Fibroblast of lung (primary cell): ENCODE measurements around the gene LMO7. TPM values are rescaled to one million over a fixed set of nuclear protein-coding genes. Genes with fewer than 3 reads are reported as not detected.

Experiments
- DNase-seq, 2 donors: peaks; one replicate each; pipeline versions ENCODE4 v3.0.0 to v3.0.0-alpha.2; 2010; ENCODE audit warnings: low read depth in 2 of 2
- H2AFZ ChIP-seq: 2 replicates; pipeline ENCODE4 v1.5.1; 2012; ENCODE audit warnings: low read length, control low read depth, inconsistent platforms
- H3K27ac ChIP-seq: 2 replicates; pipeline ENCODE4 v1.5.1; 2011; ENCODE audit warnings: low read length, control low read depth; ENCODE audit not compliant: insufficient read depth
- H3K27me3 ChIP-seq: 2 replicates; pipeline ENCODE4 v1.5.1; 2011; ENCODE audit warnings: mild to moderate bottlenecking, low read length; ENCODE audit not compliant: control insufficient read depth, insufficient read depth
- H3K36me3 ChIP-seq: 2 replicates; pipeline ENCODE4 v1.5.1; 2011; ENCODE audit warnings: low read length; ENCODE audit not compliant: control insufficient read depth, insufficient read depth
- H3K4me1 ChIP-seq: 2 replicates; pipeline ENCODE4 v1.5.1; 2011; ENCODE audit warnings: low read length; ENCODE audit not compliant: control insufficient read depth, insufficient read depth; ENCODE audit errors: extremely low read depth
- H3K4me2 ChIP-seq: 2 replicates; pipeline ENCODE4 v1.5.1; 2011; ENCODE audit warnings: low read length, control low read depth; ENCODE audit not compliant: insufficient read depth; ENCODE audit errors: extremely low read depth
- H3K4me3 ChIP-seq, 4 experiments: fragments of 200-600 bp in 1 of 4; sonication (generic) in 1 of 4; replicated peaks in 1 of 4; 2 replicates each; pipeline ENCODE4 v1.5.1; 2011 to 2016; ENCODE audit warnings: low read length in 4 of 4, low read depth in 3 of 4, mild to moderate bottlenecking in 3 of 4, control low read depth in 2 of 4, inconsistent platforms in 1 of 4, mixed read lengths in 1 of 4; ENCODE audit not compliant: insufficient read depth in 1 of 4; ENCODE audit errors: control extremely low read depth in 1 of 4
- H3K79me2 ChIP-seq: 2 replicates; pipeline ENCODE4 v1.5.1; 2012; ENCODE audit warnings: mild to moderate bottlenecking, low read length, inconsistent platforms; ENCODE audit not compliant: control insufficient read depth, insufficient read depth
- H3K9ac ChIP-seq: 2 replicates; pipeline ENCODE4 v1.5.1; 2011; ENCODE audit warnings: mild to moderate bottlenecking, low read length, control low read depth; ENCODE audit not compliant: insufficient read depth
- H3K9me3 ChIP-seq: 2 replicates; pipeline ENCODE4 v1.5.1; 2012; ENCODE audit warnings: low read depth, low read length; ENCODE audit not compliant: control insufficient read depth, insufficient read depth
- H4K20me1 ChIP-seq: 2 replicates; pipeline ENCODE4 v1.5.1; 2011; ENCODE audit warnings: low read length; ENCODE audit not compliant: control insufficient read depth, insufficient read depth; ENCODE audit errors: extremely low read depth
- CTCF ChIP-seq, 2 donors: IDR thresholded peaks in 1 of 2; conservative IDR thresholded peaks in 1 of 2; 1 replicate in 1 of 2; 2 replicates in 1 of 2; pipeline ENCODE4 v1.5.1; 2011 to 2012; ENCODE audit warnings: low read length in 2 of 2, control low read depth in 1 of 2, inconsistent platforms in 1 of 2, low read depth in 1 of 2, mild to moderate bottlenecking in 1 of 2
- EZH2 ChIP-seq: IDR thresholded peaks from 2 replicates; pipeline ENCODE4 v1.5.1; 2012; ENCODE audit warnings: low read length, control low read depth, mild to moderate bottlenecking; ENCODE audit errors: missing control alignments
- polyA plus RNA-seq, 2 donors: library from polyadenylated mRNA; depleted of rRNA in 1 of 2; stranded (reverse) in 1 of 2; unstranded in 1 of 2; fragments of >200 nt; gene quantifications; 2 replicates each; pipeline ENCODE4 v1.2.1, GENCODE V29; 2011 to 2012; ENCODE audit warnings: missing spikeins in 1 of 2
- total RNA-seq: library from RNA; depleted of rRNA; stranded (reverse); fragments of >200 nt; gene quantifications from 2 replicates; pipeline ENCODE4 v1.2.1, GENCODE V29; 2014

Gene LMO7
- total and polyA plus RNA-seq, 2 donors (not counting 1 experiment from before 2014, with no cell fraction given): 71.9 to 226 TPM

- no peak overlapping the region for H3K27ac ChIP-seq
Observed at GRCh38 chr13:75826391-75826790, 190.3 kb downstream of the LMO7 start.

GRCh38 chr13:75829830-75830229, 193.7 kb downstream of the LMO7 start:
- peaks cover 23% of the 10 kb centered on the region for H3K79me2 ChIP-seq
- DNase-seq: peak in 1 of 2 donors; percentile 54
- H3K4me3 ChIP-seq: no peak overlapping the region
- H4K20me1 ChIP-seq: no peaks in the 10 kb centered on the region
- no peaks in the 10 kb centered on the region for H3K9me3 ChIP-seq
- no peak overlapping the region for H3K27ac ChIP-seq
- peaks cover 5% of the 10 kb centered on the region for H3K4me1 ChIP-seq
- H3K36me3 ChIP-seq: peaks cover 2% of the 10 kb centered on the region
- no peak overlapping the region for H3K4me2 ChIP-seq
- H2AFZ ChIP-seq: no peak overlapping the region
- no peak overlapping the region for H3K9ac ChIP-seq
- H3K27me3 ChIP-seq: no peaks in the 10 kb centered on the region
- no peak for TF ChIP-seq EZH2
- TF ChIP-seq CTCF (conservative IDR thresholded peaks at IDR 0.05 in 1 of 2, IDR thresholded peaks at IDR 0.05 in 1 of 2; ENCODE audit: low read depth in 1 of 2, low read length in 2 of 2): no peak

More at GRCh38 chr13:75826391-75826790, 190.3 kb downstream of the LMO7 start:
- peaks cover 16% of the 10 kb centered on the region for H3K79me2 ChIP-seq
- H3K4me2 ChIP-seq: no peak overlapping the region
- H3K4me3 ChIP-seq: no peak overlapping the region
- DNase-seq: no peak
- H3K36me3 ChIP-seq: peaks cover 6% of the 10 kb centered on the region
- H4K20me1 ChIP-seq: no peaks in the 10 kb centered on the region
- TF ChIP-seq EZH2 (no peak), CTCF (conservative IDR thresholded peaks at IDR 0.05 in 1 of 2, IDR thresholded peaks at IDR 0.05 in 1 of 2; ENCODE audit: low read depth in 1 of 2, low read length in 2 of 2) (no peak)
- no peaks in the 10 kb centered on the region for H3K9me3 ChIP-seq
- no peak overlapping the region for H2AFZ ChIP-seq
- H3K9ac ChIP-seq: no peak overlapping the region
- peaks cover 5% of the 10 kb centered on the region for H3K4me1 ChIP-seq
- no peaks in the 10 kb centered on the region for H3K27me3 ChIP-seq

GRCh38 chr13:75830842-75831241, 194.7 kb downstream of the LMO7 start:
- H3K9ac ChIP-seq: no peak overlapping the region
- H3K4me2 ChIP-seq: no peak overlapping the region
- no peaks in the 10 kb centered on the region for H3K27me3 ChIP-seq
- peaks cover 2% of the 10 kb centered on the region for H3K36me3 ChIP-seq
- H3K4me1 ChIP-seq: peaks cover 5% of the 10 kb centered on the region
- H3K79me2 ChIP-seq: peaks cover 23% of the 10 kb centered on the region
- H3K27ac ChIP-seq: no peak overlapping the region
- peak; percentile 51 to 81 for DNase-seq
- H3K9me3 ChIP-seq: no peaks in the 10 kb centered on the region
- H2AFZ ChIP-seq: no peak overlapping the region
- no peak overlapping the region for H3K4me3 ChIP-seq
- H4K20me1 ChIP-seq: no peaks in the 10 kb centered on the region
- TF ChIP-seq EZH2: no peak
- TF ChIP-seq CTCF (conservative IDR thresholded peaks at IDR 0.05 in 1 of 2, IDR thresholded peaks at IDR 0.05 in 1 of 2; ENCODE audit: low read depth in 1 of 2, low read length in 2 of 2): no peak
